ENCODE results near the gene OCEL1.
A peak's percentile ranks its signal among the peaks of the same experiment; 100 is the strongest.
"Not testable (repeated sequence)": the region's sequence is repeated elsewhere in the genome, so short reads cannot be mapped to it uniquely, and the experiment has no call there.

Gene OCEL1

GRCh38 chr19:17226002-17226933, at the start of gene OCEL1:
Gene OCEL1 (plus strand): TSS chr19:17226226. CDS start chr19:17226248, 22 bp downstream.
- DNase-seq (ENCODE audit: low read depth, low spot score): peak; percentile 99

GRCh38 chr19:17178291-17178690, 47.7 kb upstream of the OCEL1 start:
- no peak for DNase-seq (ENCODE audit: low read depth, low spot score)

GRCh38 chr19:17180997-17181702, 44.9 kb upstream of the OCEL1 start:
- peak; percentile 60 for DNase-seq (ENCODE audit: low read depth, low spot score)

GRCh38 chr19:17183271-17183761, 42.7 kb upstream of the OCEL1 start:
- no peak for DNase-seq (ENCODE audit: low read depth, low spot score)

- DNase-seq (ENCODE audit: low read depth, low spot score): no peak
Observed at GRCh38 chr19:17183858-17184321, 42.1 kb upstream of the OCEL1 start.

GRCh38 chr19:17184371-17184841, 41.6 kb upstream of the OCEL1 start:
- no peak for DNase-seq (ENCODE audit: low read depth, low spot score)

GRCh38 chr19:17185590-17185989, 40.4 kb upstream of the OCEL1 start:
- no peak for DNase-seq (ENCODE audit: low read depth, low spot score)

- not testable (repeated sequence) for DNase-seq (ENCODE audit: low read depth, low spot score)
Observed at GRCh38 chr19:17191736-17192135, 34.3 kb upstream of the OCEL1 start.

- DNase-seq (ENCODE audit: low read depth, low spot score): no peak
Observed at GRCh38 chr19:17192751-17193150, 33.3 kb upstream of the OCEL1 start.

- DNase-seq (ENCODE audit: low read depth, low spot score): no peak
Observed at GRCh38 chr19:17194608-17195007, 31.4 kb upstream of the OCEL1 start.

- no peak for DNase-seq (ENCODE audit: low read depth, low spot score)
Observed at GRCh38 chr19:17195106-17195505, 30.9 kb upstream of the OCEL1 start.

GRCh38 chr19:17196610-17197009, 29.4 kb upstream of the OCEL1 start:
- DNase-seq (ENCODE audit: low read depth, low spot score): no peak

- DNase-seq (ENCODE audit: low read depth, low spot score): no peak
Observed at GRCh38 chr19:17197666-17198065, 28.4 kb upstream of the OCEL1 start.

- DNase-seq (ENCODE audit: low read depth, low spot score): no peak
Observed at GRCh38 chr19:17200408-17201079, 25.5 kb upstream of the OCEL1 start.

- DNase-seq (ENCODE audit: low read depth, low spot score): no peak
Observed at GRCh38 chr19:17202249-17202648, 23.8 kb upstream of the OCEL1 start.

- no peak for DNase-seq (ENCODE audit: low read depth, low spot score)
Observed at GRCh38 chr19:17202713-17203112, 23.3 kb upstream of the OCEL1 start.

GRCh38 chr19:17205237-17206140, 20.5 kb upstream of the OCEL1 start:
- DNase-seq (ENCODE audit: low read depth, low spot score): peak; percentile 87

- no peak for DNase-seq (ENCODE audit: low read depth, low spot score)
Observed at GRCh38 chr19:17206736-17207581, 19.1 kb upstream of the OCEL1 start.

- peak; percentile 99 for DNase-seq (ENCODE audit: low read depth, low spot score)
Observed at GRCh38 chr19:17209126-17210036, 16.6 kb upstream of the OCEL1 start.
